NCI-H1092 (cell line): ENCODE measurements around the gene KRABD2.
"Not testable (repeated sequence)": the region's sequence is repeated elsewhere in the genome, so short reads cannot be mapped to it uniquely, and the experiment has no call there.

Experiments
- DNase-seq: peaks from one replicate; lab custom pipeline; 2025; lab: John Stamatoyannopoulos, UW

Gene KRABD2

GRCh38 chr17:8392674-8393469 lies 16.4 kb upstream of the KRABD2 start:
- no peak for DNase-seq

- DNase-seq: no peak
These were observed 15.8 kb upstream of the KRABD2 start for GRCh38 chr17:8392274-8392673.

- no peak for DNase-seq
These were observed 15.2 kb upstream of the KRABD2 start for GRCh38 chr17:8391711-8392110.

DNA sequence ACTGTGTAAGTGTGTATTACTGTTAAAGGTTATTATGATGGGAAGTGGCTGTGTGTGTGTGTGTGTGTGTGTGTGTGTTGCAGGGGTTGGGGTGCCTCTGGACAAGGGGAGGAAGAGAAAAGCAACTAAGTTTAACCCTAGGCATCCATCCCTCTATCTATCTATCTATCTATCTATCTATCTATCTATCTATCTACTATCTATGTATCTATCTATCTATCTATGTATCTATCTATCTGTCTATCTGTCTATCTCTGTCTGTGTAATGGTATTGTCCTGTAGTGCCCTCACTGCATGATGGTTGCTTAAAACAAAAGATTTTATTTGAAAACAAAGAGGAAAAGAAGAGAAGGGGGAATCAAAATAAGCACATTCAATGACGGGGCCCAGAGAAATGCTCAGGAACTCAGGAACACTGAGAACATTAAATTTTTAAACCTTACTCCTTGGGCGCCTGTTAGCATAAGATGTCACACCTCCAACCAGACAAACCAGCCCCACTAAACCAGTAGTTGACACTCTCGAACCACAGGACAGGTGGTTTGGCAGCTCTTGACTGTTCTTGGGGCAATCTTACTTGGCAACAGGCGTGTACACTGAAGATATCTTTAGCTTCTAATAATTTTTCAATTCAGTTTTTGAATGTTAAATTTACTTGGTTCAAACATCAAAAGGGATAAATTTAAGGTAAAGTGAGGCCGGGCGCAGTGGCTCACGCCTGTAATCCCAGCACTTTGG lies 11.6 kb upstream of the KRABD2 start:
- no peak for DNase-seq

- no peak for DNase-seq
These were observed 10.3 kb upstream of the KRABD2 start for GRCh38 chr17:8386841-8387240.

GRCh38 chr17:8384801-8385378 lies 8.4 kb upstream of the KRABD2 start:
- no peak for DNase-seq

DNA sequence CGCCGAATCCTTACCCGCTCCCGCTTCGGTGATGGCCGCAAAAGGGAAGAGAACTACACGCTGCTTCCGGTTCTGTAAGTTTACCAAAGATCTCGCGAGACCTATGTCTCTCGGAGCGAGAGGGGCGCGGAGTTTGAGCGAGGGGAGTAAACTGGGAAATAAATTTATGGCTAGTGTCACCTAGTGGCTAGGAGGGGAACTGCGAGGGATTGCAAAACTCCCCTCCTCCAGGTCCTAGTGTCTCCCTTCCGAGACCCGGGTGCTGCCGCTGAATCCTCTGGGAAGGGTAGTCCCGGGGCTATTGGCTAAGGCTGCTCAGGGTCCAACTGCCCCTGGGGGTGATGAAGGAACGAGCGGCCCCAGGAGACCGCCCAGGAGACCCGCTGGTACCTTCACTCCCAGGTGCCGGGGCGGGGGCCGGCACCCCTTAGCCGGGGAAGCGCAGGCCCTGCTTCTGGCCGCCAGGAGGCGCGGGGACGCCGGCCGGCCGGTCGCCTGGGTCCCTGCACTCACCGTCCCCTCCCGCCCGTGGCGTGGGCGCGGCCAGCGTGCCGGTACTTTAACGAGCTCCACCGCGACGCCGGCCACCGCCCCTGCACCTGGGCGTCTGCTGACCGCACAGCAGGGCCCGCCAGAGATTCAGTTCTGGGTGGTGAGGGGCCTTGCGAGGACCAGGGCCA lies 6.8 kb upstream of the KRABD2 start, which contains the start of gene RPL26:
Gene RPL26, minus strand, starts transcription at position 51 of the 680 bp plus-strand sequence. CDS start 883 bp downstream, outside the sequence.
- DNase-seq: peak; percentile 98

DNA sequence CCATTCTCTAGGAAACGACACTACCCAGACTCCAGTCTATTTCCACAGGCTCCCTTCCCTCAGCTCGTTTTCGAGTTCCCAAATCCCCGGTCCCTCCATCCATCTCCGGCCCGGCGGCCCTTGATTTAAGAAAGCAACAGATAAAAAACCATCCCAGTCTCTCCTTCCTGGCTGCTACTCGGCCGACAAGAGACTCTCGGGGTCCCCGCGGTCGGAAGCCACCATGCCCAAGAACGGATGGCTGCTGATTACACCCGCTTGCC lies 6.3 kb upstream of the KRABD2 start:
- no peak for DNase-seq

- DNase-seq: no peak
These were observed 5.8 kb upstream of the KRABD2 start for GRCh38 chr17:8382052-8382879.

DNA sequence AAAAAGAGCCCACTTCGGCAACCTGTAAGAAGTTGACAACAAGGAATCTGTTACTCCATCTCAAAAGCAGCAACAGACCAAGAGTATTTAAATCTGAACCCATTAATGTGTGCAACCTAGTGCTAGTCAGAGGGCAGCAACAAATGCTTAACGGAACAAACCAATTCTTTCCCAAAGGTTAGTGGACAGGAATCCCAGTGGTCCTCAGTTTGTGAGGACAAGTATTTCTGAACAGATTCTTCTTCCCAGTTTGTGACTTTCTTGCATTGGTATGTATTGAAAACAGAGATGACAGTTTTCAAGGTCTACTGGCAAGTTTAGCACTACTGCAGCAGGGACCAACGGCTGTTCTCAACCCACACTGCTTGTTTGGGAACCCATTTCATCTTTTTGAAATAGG lies 3.5 kb upstream of the KRABD2 start:
- DNase-seq: no peak

DNA sequence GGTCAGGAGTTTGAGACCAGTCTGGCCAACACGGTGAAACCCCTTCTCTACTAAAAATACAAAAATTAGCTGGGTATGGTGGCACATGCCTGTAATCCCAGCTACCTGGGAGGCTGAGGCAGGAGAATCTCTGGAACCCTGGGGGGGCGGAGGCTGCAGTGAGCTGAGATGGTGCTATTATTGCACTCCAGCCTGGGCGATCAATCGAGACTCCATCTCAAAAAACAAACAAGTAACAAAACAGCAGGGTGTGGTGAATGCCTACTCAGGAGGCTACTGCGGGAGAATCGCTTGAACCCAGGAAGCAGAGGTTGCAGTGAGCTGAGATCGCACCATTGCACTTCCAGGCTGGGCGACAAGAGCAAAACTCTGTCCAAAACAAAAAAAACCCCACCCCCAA lies 1.6 kb upstream of the KRABD2 start:
- DNase-seq: not testable (repeated sequence)

- DNase-seq: no peak
These were observed 918 bp upstream of the KRABD2 start for GRCh38 chr17:8377422-8377821.

GRCh38 chr17:8375738-8376259 lies 705 bp downstream of the KRABD2 start:
- DNase-seq: no peak

- not testable (repeated sequence) for DNase-seq
These were observed 2.6 kb downstream of the KRABD2 start for GRCh38 chr17:8373856-8374255.

DNA sequence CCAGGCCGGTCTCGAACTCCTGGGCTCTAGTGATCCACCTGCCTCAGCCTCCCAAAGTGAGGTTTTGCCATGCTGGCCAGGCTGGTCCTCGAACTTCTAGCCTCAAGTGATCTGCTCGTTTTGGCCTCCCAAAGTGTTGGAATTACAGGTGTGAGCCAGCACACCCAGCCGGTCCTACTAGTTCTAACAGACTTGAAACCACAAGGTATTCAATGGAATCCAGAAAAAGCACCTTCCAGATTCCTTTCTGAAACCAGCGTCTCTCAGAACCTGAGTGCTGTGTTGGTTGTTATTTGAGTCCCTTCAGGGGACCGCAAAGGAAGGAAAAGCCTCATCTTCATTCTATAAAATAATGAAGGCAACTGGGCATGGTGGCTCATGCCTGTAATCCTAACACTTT lies 4.1 kb downstream of the KRABD2 start:
- DNase-seq: no peak

GRCh38 chr17:8371786-8372185 lies 4.7 kb downstream of the KRABD2 start:
- DNase-seq: no peak

DNA sequence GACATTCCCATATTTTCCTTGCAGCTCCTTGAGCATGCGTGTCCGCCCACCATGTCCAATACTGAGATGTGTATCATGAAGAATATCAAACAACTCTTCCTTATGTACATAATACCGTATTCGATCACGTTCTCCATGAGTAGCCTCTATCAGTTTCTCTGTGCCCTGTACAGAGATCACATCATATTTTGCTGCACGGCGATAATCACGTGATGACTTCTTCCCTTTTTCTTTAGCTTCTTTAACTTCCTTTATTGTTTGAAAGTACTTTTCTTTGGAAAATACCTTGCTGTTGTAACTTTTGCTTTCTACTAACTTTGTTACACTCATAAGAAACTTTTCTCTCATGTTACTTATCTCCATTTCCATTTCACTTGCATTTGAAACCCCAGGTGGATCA lies 6.6 kb downstream of the KRABD2 start:
- DNase-seq: no peak

DNA sequence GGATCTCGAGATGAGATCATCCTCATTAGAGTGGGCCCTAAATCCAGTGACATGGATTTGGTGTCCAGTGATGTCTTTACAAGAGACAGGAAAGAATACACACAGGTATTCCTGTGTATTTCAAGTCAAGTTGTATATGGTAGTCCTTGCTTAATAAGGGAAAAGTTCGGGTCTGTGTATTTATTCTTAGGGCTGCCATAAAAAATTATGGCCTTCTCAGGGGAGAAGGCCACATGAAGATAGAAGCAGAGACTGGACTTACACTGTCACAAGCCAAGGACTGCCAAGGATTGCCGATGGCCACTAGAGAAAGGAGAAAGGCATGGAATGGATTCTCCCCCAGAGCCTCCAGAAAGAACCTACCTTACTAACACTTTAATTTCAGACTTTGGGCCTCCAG lies 8.3 kb downstream of the KRABD2 start:
- no peak for DNase-seq

DNA sequence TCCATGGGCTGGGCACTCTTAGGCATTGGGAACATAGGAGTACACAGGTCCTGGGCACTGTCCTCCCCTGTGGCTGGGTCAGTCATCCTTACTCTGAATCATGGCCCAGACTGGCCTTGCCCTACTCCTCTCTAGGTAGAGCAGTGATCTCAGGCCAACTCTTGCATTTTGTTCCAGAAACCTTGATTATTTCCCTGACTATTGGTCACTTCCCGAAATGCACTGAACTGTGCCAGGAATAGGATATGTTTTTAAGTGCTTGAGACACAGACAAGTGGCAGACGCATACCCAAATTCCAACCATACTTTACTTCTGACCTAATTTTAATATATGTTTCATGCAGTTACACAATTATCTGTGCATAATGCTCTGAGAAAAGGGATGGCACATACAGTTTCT lies 10.3 kb downstream of the KRABD2 start:
- DNase-seq: no peak

DNA sequence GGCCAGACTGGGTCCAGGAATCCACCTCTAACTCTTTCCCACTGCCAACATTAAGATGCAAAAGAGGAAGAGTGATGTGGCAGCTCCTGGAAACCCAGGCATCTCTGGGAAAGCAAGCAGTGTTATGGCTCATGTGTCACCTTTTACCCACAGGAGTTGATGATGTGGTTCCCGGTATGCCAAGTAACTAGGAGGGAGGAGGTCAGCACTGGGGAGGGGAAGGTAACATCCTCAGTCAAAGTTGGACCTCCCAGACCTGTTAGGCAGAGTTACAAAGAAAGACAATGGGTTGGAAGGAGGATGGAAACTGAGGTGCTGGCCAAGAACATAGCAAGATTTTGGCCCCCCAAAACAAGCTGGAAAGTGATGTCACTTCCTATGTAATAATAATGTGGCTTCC lies 11.4 kb downstream of the KRABD2 start:
- DNase-seq: no peak

- DNase-seq: no peak
These were observed 13.7 kb downstream of the KRABD2 start for GRCh38 chr17:8362651-8363332.
